Sciatic nerve (tissue), 2 donors: Measurements from ENCODE around the gene MAP6. TPM values are rescaled to one million over a fixed set of nuclear protein-coding genes. Genes with fewer than 3 reads are reported as not detected.

Source experiments
- ATAC-seq: fragments of 200-7000 bp; cut with Tn5 transposase; one replicate; pipeline ENCODE4 v1.9.1; 2020; ENCODE audit warnings: mild to moderate bottlenecking, moderate library complexity
- DNase-seq: peaks from one replicate; pipeline ENCODE4 v3.0.0-alpha.2; 2020; ENCODE audit warnings: low spot score
- intact Hi-C: fragments of 100-400 bp; cut with DNase I; formaldehyde crosslinking; loops from one replicate; pipeline ENCODE4 v1.14.2; 2022
- total RNA-seq: library from RNA; stranded (reverse); fragmentation: NEBNext Ultra II Directional; extraction: Animal tissue kit (Norgen Biotek cat#: 25700); gene quantifications from one replicate; pipeline ENCODE4 v1.2.1, GENCODE V29; 2021
- donor health status: DM: no; HTN: no; CAD: no.
- donor health status: DM: no; HTN: no; CAD: no.

Gene MAP6
- total RNA-seq, 1 donor from 2014 or later: 10.7 TPM

DNA sequence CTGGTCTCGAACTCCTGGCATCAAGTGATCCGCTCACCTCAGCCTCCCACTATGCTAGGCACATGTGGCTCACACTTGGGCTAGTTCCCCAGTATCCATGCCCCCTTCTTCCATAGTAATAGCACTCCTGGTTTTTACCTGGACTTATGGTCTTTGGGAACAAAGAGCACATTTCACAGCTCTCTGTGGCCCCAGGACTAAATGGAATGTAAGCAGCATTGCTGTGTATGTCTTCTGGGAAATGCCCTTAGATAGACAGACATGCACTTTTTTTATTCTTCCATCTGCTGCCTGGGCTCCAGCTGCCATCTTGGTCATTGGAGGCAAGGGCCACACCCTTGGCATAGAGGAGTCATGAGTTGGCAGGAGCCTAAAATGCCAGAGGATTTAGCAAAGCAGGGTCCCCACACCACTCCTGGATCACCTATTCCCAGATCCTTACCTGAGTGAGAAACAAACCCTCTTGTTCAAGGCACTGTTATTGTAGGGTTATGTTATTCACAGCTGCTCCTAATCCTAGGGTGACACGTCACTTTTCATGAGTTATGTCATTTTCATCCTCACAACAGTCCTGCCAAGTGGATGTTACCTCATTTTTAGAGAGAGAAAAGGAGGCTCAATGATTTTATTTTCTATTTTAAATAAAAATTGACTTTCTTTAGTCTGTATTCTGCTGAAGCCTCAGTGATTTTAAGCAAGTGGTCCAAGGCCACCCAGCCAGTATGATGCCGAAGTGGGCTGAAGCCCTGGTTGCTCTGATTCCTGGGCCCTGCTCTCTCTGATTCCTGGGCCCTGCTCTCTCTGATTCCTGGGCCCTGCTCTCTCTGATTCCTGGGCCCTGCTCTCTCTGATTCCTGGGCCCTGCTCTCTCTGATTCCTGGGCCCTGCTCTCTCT is 127.4 kb downstream of the MAP6 start:
- no peak for ATAC-seq
- DNase-seq: no peak
- intact Hi-C loops: no loop called here

- intact Hi-C loops: no loop called here
- ATAC-seq: peak; percentile 16
Observed at GRCh38 chr11:75539459-75540334, 129.1 kb downstream of the MAP6 start.

GRCh38 chr11:75538150-75538942 is 130.5 kb downstream of the MAP6 start:
- DNase-seq (no peak), ATAC-seq (no peak)
- intact Hi-C loops: no loop called here

More at GRCh38 chr11:75539459-75540334, 129.1 kb downstream of the MAP6 start:
- no peak for DNase-seq

GRCh38 chr11:75537740-75538139 is 131.1 kb downstream of the MAP6 start:
- intact Hi-C loops: no loop called here
- ATAC-seq: no peak
- DNase-seq: no peak

Other genes with a start within 250 kb of the MAP6 start
- 3.6 TPM for gene KLHL35, start 235.8 kb downstream of the MAP6 start, total RNA-seq
- gene GDPD5, start 143.1 kb downstream of the MAP6 start, total RNA-seq: 78.5 TPM
- 121 TPM for gene SERPINH1, start 106.8 kb downstream of the MAP6 start, total RNA-seq
- 0.18 TPM for gene MOGAT2, start 48.8 kb upstream of the MAP6 start, total RNA-seq
- 20.3 TPM for gene DGAT2, start 99.7 kb upstream of the MAP6 start, total RNA-seq
- 39.2 TPM for gene UVRAG, start 146.2 kb upstream of the MAP6 start, total RNA-seq